SK-N-SH (cell line): ENCODE measurements around the gene NCR1.

ENCODE experiments used
- CTCF ChIP-seq: fragments of 200-600 bp; sonication (generic); IDR thresholded peaks from 2 replicates; pipeline ENCODE4 v1.6.1; 2017; ENCODE audit warnings: antibody characterized with exemption, mild to moderate bottlenecking, moderate library complexity
- EZH2phosphoT487 ChIP-seq: fragments of 200-600 bp; sonication (generic); IDR thresholded peaks from 2 replicates; pipeline ENCODE4 v1.6.1; 2017; ENCODE audit warnings: low read depth, mixed run types, mild to moderate bottlenecking, antibody characterized with exemption, moderate library complexity, borderline replicate concordance
- MAX ChIP-seq: IDR thresholded peaks from 2 replicates; pipeline ENCODE4 v1.4.0; 2012; ENCODE audit warnings: low read depth
- POLR2AphosphoS5 ChIP-seq: IDR thresholded peaks from 2 replicates; pipeline ENCODE4 v1.6.1; 2012; ENCODE audit warnings: low read depth, low read length

DNA sequence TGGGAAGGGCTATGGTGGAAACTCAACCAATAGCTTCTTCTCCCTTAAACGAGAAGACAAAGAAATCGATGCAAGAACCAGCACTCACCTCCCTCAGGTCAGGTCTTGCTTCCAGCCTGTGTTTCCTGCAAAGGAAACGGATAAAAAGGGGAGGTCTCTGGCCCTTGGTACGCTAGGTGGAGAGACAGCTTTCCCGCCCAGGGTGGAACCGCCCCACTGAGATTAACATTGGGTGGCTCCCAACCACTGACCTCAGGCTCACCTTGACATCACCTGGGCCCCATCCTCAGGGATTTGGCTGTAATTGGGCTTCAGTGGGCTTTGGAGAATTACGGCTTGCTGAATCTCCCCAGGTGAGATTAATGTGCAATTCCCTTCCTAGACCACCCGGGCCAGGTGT lies 41.4 kb downstream of the NCR1 start, which contains the start of gene NLRP7:
- TF ChIP-seq EZH2phosphoT487 (no peak), POLR2AphosphoS5 (no peak), CTCF (no peak), MAX (no peak)
